ENCODE data around the gene FASTKD2. TPM values are rescaled to one million over a fixed set of nuclear protein-coding genes. Genes with fewer than 3 reads are reported as not detected.

Gene FASTKD2
- total RNA-seq, 1 experiment from 2014 or later, result 41.4 TPM

DNA sequence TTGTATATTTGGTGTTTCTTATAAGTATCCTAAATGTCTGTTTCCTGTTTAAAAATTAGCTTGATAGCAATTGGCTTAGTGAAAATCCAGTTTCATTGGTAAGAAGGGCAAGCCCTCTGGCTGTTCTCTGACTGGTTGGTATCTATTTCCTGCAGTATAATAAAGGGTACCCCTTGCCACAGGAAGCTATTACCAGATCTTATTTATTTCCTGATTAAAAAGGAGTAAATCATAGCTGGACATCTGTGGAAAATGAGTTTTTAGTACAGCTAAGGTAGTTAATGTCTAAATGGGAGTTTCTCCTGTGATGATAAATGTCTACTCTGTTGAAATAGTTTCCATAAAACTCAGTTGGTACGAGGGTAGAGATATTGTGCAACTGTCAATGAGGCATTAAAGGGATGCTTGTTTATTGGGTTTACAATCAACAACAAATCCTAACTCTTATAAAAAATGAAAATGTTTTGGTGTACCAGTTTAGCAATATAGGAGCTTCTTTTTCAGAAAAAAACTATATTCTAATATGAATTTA, 58.7 kb downstream of the FASTKD2 start:
- Histone ChIP-seq H3K79me2 (ENCODE audit: low read length) (no peaks in the 10 kb centered on the region), H3K9me2 (replicated peaks; ENCODE audit: low read length) (no peaks in the 10 kb centered on the region), H2AFZ (ENCODE audit: low read length) (no peak overlapping the region), H3F3A (ENCODE audit: low read length, unreplicated experiment) (no peaks in the 10 kb centered on the region), H3K9me3 (ENCODE audit: low read length) (no peaks in the 10 kb centered on the region), H3K4me2 (ENCODE audit: low read length) (no peak overlapping the region), H3K27ac (ENCODE audit: low read length) (no peak overlapping the region), H4K20me1 (ENCODE audit: low read length) (no peaks in the 10 kb centered on the region), H3K27me3 (ENCODE audit: low read length) (no peaks in the 10 kb centered on the region), H3K4me1 (ENCODE audit: insufficient read depth, low read length) (no peaks in the 10 kb centered on the region), H3K9ac (ENCODE audit: low read length) (no peak overlapping the region), H3K4me3 (ENCODE audit: low read length) (no peak overlapping the region), H3K36me3 (ENCODE audit: low read depth, low read length) (no peaks in the 10 kb centered on the region)
- no TSS peak for BruUV-seq (replicated peaks)
- TF ChIP-seq EZH2phosphoT487 (IDR thresholded peaks at IDR 0.05; ENCODE audit: borderline replicate concordance, low read length) (no peak), EZH2 (IDR thresholded peaks at IDR 0.05; ENCODE audit: low read length, unreplicated experiment) (no peak)
- TF ChIP-seq, protein P1, sequence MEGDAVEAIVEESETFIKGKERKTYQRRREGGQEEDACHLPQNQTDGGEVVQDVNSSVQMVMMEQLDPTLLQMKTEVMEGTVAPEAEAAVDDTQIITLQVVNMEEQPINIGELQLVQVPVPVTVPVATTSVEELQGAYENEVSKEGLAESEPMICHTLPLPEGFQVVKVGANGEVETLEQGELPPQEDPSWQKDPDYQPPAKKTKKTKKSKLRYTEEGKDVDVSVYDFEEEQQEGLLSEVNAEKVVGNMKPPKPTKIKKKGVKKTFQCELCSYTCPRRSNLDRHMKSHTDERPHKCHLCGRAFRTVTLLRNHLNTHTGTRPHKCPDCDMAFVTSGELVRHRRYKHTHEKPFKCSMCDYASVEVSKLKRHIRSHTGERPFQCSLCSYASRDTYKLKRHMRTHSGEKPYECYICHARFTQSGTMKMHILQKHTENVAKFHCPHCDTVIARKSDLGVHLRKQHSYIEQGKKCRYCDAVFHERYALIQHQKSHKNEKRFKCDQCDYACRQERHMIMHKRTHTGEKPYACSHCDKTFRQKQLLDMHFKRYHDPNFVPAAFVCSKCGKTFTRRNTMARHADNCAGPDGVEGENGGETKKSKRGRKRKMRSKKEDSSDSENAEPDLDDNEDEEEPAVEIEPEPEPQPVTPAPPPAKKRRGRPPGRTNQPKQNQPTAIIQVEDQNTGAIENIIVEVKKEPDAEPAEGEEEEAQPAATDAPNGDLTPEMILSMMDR (conservative IDR thresholded peaks at IDR 0.05; ENCODE audit: low read depth, low read length), result no peak
- intact Hi-C loops (cut with micrococcal nuclease), result no loop called here
- DNase-seq (no peak), ATAC-seq (no peak)
- ChIA-PET CTCF (no interaction called here), POLR2A (ENCODE audit: unreplicated experiment) (no interaction called here)

DNA sequence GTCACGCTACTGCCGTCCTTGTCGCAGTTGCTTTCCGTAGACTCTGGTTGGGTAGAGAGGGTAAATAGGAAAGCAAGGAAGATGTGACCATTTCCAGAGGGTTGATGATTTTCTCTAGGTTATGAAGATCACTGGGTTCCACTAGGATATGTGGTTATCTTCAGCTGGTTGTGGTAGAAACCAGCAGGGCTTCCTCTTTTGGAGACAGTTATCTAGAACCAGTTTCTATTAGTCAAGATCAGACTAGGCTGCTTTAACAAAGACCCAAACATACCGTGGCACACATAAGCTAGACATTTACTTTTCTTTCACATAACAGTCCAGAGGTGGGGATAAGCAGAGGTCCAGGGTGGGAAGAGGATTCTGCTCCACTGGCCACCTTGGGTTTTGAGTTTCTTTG, 59.6 kb downstream of the FASTKD2 start:
- no peak overlapping the region for H3K4me2 ChIP-seq (ENCODE audit: low read length)
- TF ChIP-seq EZH2phosphoT487 (IDR thresholded peaks at IDR 0.05; ENCODE audit: borderline replicate concordance, low read length) (no peak), EZH2 (IDR thresholded peaks at IDR 0.05; ENCODE audit: low read length, unreplicated experiment) (no peak)
- TF ChIP-seq, protein P1 (conservative IDR thresholded peaks at IDR 0.05; ENCODE audit: low read depth, low read length), result no peak
- H3K4me3 ChIP-seq (ENCODE audit: low read length), result no peak overlapping the region
- H2AFZ ChIP-seq (ENCODE audit: low read length), result no peak overlapping the region
- no peaks in the 10 kb centered on the region for H3K79me2 ChIP-seq (ENCODE audit: low read length)
- H3K9me2 ChIP-seq (replicated peaks; ENCODE audit: low read length), result no peaks in the 10 kb centered on the region
- DNase-seq (no peak), ATAC-seq (no peak)
- H3K27ac ChIP-seq (ENCODE audit: low read length), result no peak overlapping the region
- ChIA-PET CTCF (no interaction called here), POLR2A (ENCODE audit: unreplicated experiment) (no interaction called here)
- H3K9ac ChIP-seq (ENCODE audit: low read length), result no peak overlapping the region
- no peaks in the 10 kb centered on the region for H3K27me3 ChIP-seq (ENCODE audit: low read length)
- intact Hi-C loops (cut with micrococcal nuclease), result no loop called here
- H3F3A ChIP-seq (ENCODE audit: low read length, unreplicated experiment), result no peaks in the 10 kb centered on the region
- no peaks in the 10 kb centered on the region for H4K20me1 ChIP-seq (ENCODE audit: low read length)
- no peaks in the 10 kb centered on the region for H3K4me1 ChIP-seq (ENCODE audit: insufficient read depth, low read length)
- BruUV-seq (replicated peaks), result no TSS peak
- no peaks in the 10 kb centered on the region for H3K9me3 ChIP-seq (ENCODE audit: low read length)
- H3K36me3 ChIP-seq (ENCODE audit: low read depth, low read length), result no peaks in the 10 kb centered on the region

DNA sequence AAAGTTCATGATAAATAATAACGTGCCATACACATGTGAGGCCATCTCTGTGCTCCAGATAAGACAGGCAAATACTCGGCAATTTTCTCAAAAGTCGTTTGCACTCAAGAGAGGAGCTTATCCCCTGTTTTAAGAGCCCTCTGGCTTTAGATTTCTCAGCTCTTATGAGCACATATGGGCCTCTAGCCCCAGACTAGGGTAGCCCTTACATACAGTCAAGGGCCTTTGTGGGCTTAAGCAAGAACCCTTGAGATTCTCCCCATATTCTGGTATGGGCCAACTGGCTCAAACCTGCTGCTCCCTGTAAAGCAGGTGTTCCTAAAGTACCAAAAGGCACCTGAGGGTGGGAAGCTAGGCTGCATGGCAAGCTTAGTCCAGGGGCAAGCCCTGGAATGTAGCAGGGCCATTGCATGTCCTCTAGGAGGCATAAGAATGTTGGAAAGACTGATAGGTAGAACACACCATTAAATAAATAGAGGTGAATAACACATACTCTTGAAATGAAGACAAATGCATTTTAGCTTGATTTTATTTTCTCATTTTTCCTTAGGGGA, 66.1 kb downstream of the FASTKD2 start:
- CTCF ChIA-PET, result interaction anchor here (0.5 kb wide), 1 partner anchor 386 kb away, joined by 3 read pairs; no protein-coding TSS in a partner anchor
- H3K79me2 ChIP-seq (ENCODE audit: low read length), result no peaks in the 10 kb centered on the region
- no peak overlapping the region for H2AFZ ChIP-seq (ENCODE audit: low read length)
- H3K9me3 ChIP-seq (ENCODE audit: low read length), result no peaks in the 10 kb centered on the region
- H4K20me1 ChIP-seq (ENCODE audit: low read length), result no peaks in the 10 kb centered on the region
- no peak overlapping the region for H3K27ac ChIP-seq (ENCODE audit: low read length)
- H3K36me3 ChIP-seq (ENCODE audit: low read depth, low read length), result no peaks in the 10 kb centered on the region
- no peak overlapping the region for H3K4me2 ChIP-seq (ENCODE audit: low read length)
- DNase-seq (no peak), ATAC-seq (no peak)
- POLR2A ChIA-PET (ENCODE audit: unreplicated experiment), result no interaction called here
- BruUV-seq (replicated peaks), result no TSS peak
- H3K4me1 ChIP-seq (ENCODE audit: insufficient read depth, low read length), result no peaks in the 10 kb centered on the region
- H3K9ac ChIP-seq (ENCODE audit: low read length), result no peak overlapping the region
- H3K4me3 ChIP-seq (ENCODE audit: low read length), result no peak overlapping the region
- intact Hi-C loops (cut with micrococcal nuclease), result no loop called here
- H3K9me2 ChIP-seq (replicated peaks; ENCODE audit: low read length), result no peaks in the 10 kb centered on the region
- TF ChIP-seq, protein P1 (conservative IDR thresholded peaks at IDR 0.05; ENCODE audit: low read depth, low read length), result 0 out of 2 replicates have a peak, but pooled peaks have one; percentile 11
- no peak for TF ChIP-seq EZH2 (IDR thresholded peaks at IDR 0.05; ENCODE audit: low read length, unreplicated experiment)
- H3K27me3 ChIP-seq (ENCODE audit: low read length), result no peaks in the 10 kb centered on the region
- no peaks in the 10 kb centered on the region for H3F3A ChIP-seq (ENCODE audit: low read length, unreplicated experiment)
